Bone marrow (tissue), 2 donors: ENCODE data around the gene MRPL28.
"Not testable (repeated sequence)": the region's sequence is repeated elsewhere in the genome, so short reads cannot be mapped to it uniquely, and the experiment has no call there.

Experiments
- DNase-seq, 2 donors: peaks; one replicate each; lab custom pipeline; 2025; lab: John Stamatoyannopoulos, UW

The MRPL28 gene

DNA sequence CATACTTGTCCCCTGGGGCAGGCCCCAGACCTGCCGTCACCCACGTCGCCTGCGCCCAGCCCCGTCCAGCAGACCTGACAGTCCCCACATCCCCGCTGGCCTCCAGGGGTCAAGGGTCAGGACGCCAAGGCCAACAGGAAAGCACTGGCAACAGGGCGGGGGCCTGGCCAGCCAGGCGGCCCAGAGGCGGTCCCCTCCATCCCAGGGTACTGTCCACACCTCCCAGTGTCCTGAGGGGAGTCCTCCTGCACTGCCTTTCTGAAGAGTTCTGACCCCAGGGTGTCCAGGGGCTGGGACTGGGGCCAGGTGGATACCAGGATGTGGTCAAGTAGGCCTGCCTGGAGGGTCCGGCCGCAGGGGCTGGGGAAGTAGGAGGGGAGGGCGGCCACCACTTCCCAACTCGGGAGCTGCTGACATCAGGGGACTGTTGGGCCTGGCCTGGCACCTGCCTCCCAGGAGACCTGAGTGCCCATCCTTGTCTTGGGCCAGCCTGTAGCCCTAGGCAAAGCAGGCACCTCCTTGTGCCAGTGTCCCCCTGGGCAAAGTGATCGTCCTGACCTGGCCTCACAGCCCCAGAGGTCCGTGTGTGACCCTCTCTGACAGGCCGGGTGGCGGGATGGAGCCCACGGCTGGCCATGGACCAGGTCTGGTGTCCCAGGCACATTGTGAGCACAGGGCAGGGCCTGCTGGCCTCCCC lies 11.1 kb downstream of the MRPL28 start:
- no peak for DNase-seq

DNA sequence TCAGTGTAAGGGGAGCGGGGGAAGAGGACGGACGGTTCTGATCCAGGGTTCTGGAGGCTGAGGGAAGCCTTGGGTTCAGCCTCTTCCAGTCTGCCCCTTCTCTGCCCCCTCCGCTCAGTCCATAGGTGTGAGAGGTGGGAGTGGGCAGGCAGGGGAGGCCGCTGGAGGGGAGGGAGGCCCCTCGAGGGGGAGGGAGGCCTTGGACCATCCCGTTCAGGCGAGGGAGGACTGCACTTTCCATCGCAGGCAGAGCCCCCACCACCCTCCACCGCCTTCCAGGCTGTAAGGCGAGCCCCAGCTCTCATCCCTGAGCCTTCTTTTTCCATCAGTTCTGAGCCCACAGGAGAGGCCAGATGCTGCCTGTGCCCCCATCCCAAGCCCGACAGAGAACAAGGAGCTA lies 13.6 kb downstream of the MRPL28 start:
- no peak for DNase-seq

- DNase-seq = no peak
Observed at GRCh38 chr16:354971-355461, 15.3 kb downstream of the MRPL28 start.

DNA sequence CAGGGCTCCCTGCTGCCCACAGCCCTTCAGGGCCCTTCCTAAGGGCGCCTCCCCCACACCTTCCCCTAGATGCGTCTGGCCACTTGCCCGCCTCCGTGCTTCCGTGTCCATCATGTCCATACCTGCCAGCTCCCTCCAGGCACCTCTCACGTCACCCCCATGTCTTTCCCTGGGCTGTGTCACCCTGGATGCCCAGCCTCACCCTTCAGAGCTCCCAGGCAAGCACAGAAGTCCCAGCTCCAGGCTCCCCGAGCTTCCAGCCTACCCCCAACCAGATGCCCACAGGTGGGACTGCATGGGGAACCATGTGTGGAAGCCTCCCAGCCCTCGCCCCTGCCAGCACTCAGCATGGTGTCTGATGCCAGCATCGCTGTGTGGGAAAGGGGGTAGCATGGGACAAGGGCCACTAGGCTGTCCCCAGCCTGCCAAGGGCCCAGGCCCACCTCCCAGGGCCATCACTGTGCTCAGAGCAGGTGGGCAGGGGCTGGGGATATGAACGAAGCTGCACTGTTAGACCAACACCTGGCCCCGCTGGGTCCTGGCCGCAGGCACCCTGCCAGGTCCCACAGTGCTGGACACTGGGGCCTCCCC lies 16.0 kb downstream of the MRPL28 start:
- DNase-seq = no peak

GRCh38 chr16:353404-354290 lies 16.7 kb downstream of the MRPL28 start:
- no peak for DNase-seq

- peak; percentile 81 to 96 for DNase-seq
Observed at GRCh38 chr16:352547-353403, 17.6 kb downstream of the MRPL28 start, which contains the start of gene AXIN1. Gene AXIN1 (minus strand): TSS chr16:352723. CDS start chr16:347025, 5,698 bp downstream.

DNA sequence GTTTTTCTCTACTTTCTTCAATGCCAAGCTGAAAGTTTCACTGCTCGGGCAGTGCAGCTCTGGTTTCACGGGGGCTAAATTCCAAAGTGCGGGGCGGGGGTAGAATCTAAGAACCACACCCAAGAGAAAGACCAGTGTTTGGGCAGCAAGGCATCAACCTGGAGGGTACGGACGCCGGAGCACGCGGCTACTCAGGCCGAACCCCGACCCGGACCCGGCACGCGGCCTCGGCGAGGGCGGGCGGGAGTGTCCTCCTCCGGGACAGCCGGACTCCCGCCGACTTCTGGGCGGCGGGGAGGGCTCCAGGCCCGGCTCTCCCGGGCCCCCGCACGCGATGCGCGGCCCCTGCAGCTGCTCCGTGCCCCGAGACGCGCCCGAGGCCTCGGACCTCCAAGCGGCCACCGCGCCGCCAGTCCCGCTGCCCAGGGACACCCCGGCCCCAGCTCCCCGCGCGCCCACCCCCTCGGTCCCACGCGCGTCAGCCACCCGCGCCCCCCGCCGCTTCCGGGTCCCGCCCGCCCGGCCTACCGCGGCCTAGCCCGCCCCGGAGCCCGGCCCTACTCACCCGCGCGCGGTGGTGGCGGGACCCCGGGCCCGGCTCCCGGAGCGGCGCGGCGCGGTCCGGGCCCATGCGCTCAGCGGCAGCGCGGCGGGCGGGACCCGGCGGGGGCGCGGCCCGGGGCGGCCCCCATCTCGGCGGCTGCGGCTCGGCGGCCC lies 18.4 kb downstream of the MRPL28 start:
- no peak for DNase-seq

- DNase-seq = no peak
Observed at GRCh38 chr16:350203-350602, 20.1 kb downstream of the MRPL28 start.

- no peak for DNase-seq
Observed at GRCh38 chr16:349211-349610, 21.1 kb downstream of the MRPL28 start.

DNA sequence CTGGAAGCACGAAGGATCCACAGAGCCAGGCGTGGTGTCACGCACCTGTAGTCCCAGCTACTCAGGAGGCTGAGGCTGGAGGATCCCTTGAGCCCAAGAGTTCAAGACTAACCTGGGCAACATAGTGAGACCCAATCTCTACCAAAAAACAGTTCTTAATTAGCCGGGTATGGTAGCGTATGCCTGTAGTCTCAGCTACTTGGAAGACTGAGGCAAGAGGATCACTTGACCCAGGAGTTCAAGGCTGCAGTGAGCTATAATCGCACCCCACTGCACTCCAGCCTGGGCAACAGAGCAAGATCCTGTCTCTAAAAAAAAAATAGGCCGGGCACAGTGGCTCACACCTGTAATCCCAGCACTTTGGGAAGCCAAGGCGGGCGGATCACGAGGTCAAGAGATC lies 21.8 kb downstream of the MRPL28 start:
- not testable (repeated sequence) for DNase-seq

DNA sequence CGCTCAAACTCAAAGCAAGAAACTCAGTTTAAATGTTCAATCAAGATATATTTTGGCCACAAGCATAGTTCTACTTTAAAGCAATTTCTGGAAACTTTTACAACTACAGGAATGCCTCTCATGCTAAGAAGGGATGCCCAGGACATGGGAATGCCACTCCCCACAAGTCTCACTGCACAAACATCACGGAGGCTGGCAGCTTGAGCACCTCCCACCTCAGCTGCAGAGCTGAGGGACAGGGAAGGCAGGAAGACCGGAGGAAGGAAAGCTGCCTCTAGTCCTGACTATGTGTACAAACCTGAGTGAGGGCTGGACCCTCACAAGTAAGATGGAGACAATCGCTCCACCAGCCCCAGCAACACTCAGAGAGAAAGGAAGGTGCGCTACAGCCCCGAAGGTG lies 23.1 kb downstream of the MRPL28 start:
- no peak for DNase-seq

DNA sequence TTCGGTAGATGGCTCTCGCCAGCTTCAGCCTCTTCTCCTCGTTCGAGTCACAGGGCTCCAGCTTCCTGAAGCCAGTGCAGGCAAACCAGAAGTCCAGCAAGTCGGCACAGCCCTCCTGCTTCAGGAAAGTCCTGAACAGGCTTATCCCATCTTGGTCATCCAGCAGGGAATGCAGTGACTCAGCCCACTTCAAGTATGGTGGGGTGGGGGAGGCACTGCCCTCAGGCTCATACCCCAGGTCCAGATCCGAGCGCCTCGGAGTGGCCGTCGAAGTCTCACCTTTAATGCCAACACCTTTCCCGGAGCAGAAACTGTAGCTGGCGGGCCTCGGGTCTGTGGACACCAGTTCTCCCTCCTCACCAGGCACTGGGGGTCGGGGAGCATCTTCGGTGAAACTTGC lies 23.8 kb downstream of the MRPL28 start:
- no peak for DNase-seq

DNA sequence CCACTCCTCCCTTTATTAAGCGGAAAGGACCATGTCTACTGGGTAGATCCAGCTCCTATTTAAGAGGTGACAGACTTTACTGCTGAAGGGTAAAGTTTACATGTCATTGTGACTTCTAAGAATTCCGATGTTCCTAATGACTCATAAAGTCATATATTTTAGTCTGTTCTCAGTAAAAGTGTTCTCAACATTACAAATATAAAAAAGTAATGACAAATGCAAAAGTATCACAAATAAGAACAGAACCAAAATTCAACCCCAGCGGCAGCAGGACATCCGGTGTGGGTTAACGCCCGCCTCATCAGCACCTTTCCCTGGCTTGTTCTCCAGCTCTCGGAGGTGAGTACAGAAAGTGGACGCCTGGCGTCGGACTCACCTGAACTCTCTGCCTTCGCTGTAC lies 24.6 kb downstream of the MRPL28 start:
- no peak for DNase-seq

DNA sequence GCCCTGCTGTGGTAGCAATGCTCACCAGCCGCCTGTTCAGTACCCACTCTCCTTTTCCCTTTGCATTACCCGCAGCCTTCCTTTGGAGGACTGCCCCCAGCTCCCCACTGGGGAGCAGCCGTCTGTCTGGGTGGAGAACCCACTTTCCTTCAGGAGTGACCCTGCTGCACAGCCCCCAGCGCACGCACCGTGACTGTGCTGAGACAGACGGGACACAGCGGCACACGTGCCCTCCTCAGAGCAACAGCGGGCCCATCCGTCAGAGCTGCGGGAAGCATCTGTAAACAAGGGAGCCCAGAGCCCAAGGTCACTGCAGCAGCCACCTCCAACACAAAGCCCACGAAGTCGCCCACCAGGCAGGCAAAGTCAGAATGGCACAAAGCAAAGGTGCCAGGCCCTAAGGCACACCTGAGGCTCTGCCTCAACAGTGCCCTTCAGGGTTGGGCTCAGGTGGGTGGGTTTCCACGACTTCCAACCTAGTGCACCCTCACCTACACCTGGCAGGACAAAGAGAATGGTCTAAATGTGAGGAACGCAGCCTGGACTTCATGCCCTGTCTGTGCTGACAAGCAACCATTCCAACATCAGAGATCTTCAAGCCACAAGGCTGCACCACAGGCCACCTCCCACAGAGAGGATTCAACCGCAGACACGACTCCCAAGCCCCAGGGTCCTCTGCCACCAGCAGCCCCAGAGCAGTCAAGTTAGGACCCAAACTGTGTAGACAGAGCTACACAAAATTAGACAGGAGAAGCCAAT lies 27.7 kb downstream of the MRPL28 start:
- no peak for DNase-seq

- DNase-seq = not testable (repeated sequence)
Observed at GRCh38 chr16:341974-342336, 28.4 kb downstream of the MRPL28 start.

GRCh38 chr16:341095-341973 lies 29.0 kb downstream of the MRPL28 start:
- DNase-seq = not testable (repeated sequence)

- DNase-seq = no peak
Observed at GRCh38 chr16:340370-341091, 29.8 kb downstream of the MRPL28 start.

DNA sequence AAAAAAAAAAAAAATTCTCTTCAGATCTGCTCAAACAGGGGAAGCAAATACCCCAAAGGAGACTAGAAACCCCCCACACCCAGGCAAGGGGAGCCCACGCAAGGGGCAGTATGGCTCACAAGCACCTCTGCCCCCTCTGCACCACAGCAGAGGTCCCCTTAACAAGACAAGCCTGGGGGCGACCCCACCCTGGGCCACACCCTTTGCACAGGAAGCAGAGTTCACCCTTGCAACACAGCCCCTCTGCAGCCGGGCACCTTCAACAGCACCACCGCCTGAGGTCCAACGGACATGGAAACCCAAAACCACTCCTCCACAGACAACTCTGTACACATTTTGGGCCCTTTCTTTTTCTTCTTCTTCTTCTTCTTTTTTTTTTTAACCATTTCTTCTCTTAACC lies 30.7 kb downstream of the MRPL28 start:
- DNase-seq = no peak
